Suprapubic skin (tissue), 4 donors: Measurements from ENCODE around the gene ALG14. TPM values are rescaled to one million over a fixed set of nuclear protein-coding genes. Genes with fewer than 3 reads are reported as not detected.

ENCODE experiments used
- DNase-seq, 2 donors: peaks; one replicate each; pipeline ENCODE4 v3.0.0-alpha.2; 2019; ENCODE audit warnings: low spot score in 2 of 2
- H3K27ac ChIP-seq: fragments of 200-600 bp; sonication (generic); one replicate; pipeline ENCODE4 v1.5.1; 2019
- H3K27me3 ChIP-seq: fragments of 200-600 bp; sonication (generic); one replicate; pipeline ENCODE4 v1.5.1; 2019
- H3K36me3 ChIP-seq: fragments of 200-600 bp; sonication (generic); one replicate; pipeline ENCODE4 v1.5.1; 2019
- H3K4me1 ChIP-seq: fragments of 200-600 bp; sonication (generic); one replicate; pipeline ENCODE4 v1.5.1; 2019
- H3K4me3 ChIP-seq: fragments of 200-600 bp; sonication (generic); one replicate; pipeline ENCODE4 v1.5.1; 2019; ENCODE audit warnings: mild to moderate bottlenecking
- H3K9me3 ChIP-seq: fragments of 200-600 bp; sonication (generic); one replicate; pipeline ENCODE4 v1.5.1; 2019
- EP300 ChIP-seq: sonication (generic); formaldehyde crosslinking; IDR thresholded peaks from one replicate; pipeline ENCODE4 v1.6.1; 2017; ENCODE audit warnings: antibody characterized with exemption
- POLR2A ChIP-seq, 2 donors: fragments of 450-650 bp; IDR thresholded peaks; one replicate each; pipeline ENCODE4 v1.6.1; 2017; ENCODE audit warnings: antibody characterized with exemption in 2 of 2, mild to moderate bottlenecking in 2 of 2, moderate library complexity in 2 of 2
- POLR2AphosphoS5 ChIP-seq, 3 donors: sonication (generic); formaldehyde crosslinking; IDR thresholded peaks; one replicate each; pipeline ENCODE4 v1.6.1; 2017; ENCODE audit warnings: antibody characterized with exemption in 3 of 3
- WGBS: methylation state at CpG from one replicate; pipeline ENCODE4 v1.1.5; 2018; 5-methylcytosine and 5-hydroxymethylcytosine counted together
- total RNA-seq, 4 donors: library from RNA; depleted of rRNA; stranded (reverse); fragments of >200 nt; gene quantifications; one replicate each; pipeline ENCODE4 v1.1.0, GENCODE V29; 2016
- TF ChIP-seq, protein P1 (sequence below), 2 donors: fragments of 200-600 bp in 1 of 2; fragments of 450-650 bp in 1 of 2; sonication (generic) in 1 of 2; IDR thresholded peaks; one replicate each; pipeline ENCODE4 v1.5.1; 2016 to 2019; ENCODE audit warnings: antibody characterized with exemption in 2 of 2, mild to moderate bottlenecking in 1 of 2, moderate library complexity in 1 of 2

Gene ALG14
- total RNA-seq, 4 donors from 2014 or later: 0.80 to 1.6 (median 1.1) TPM

DNA sequence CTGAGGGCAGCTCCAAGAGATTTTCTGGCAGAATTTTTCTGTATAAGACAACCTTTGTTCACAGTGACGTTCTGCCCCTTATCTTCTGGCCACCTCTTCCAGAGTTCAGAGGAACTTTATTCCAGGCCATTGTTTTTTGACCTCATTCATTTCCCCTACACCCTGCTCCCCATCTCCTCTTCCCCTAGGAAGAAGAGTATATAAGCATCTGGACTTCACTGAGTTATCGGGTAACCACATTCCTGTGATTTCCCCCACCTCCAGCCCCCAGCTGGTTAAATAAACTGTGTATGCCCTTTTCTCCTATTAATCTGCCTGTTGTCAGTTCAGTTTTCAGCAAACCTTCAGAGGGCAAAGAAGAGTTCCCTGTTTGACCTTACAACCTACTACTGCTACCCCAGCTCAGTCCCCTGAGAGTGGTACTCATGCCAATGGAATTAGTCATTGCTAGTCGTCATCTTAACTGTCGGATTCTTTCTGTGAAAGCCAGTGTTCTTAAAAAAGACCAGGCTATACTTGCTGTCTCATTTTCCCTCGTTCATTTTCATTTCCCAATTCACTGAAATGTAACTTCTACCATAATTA lies 14.3 kb upstream of the ALG14 start:
- no peaks in the 10 kb centered on the region for H3K9me3 ChIP-seq
- H3K4me1 ChIP-seq: peaks cover 4% of the 10 kb centered on the region
- TF ChIP-seq, protein P1, sequence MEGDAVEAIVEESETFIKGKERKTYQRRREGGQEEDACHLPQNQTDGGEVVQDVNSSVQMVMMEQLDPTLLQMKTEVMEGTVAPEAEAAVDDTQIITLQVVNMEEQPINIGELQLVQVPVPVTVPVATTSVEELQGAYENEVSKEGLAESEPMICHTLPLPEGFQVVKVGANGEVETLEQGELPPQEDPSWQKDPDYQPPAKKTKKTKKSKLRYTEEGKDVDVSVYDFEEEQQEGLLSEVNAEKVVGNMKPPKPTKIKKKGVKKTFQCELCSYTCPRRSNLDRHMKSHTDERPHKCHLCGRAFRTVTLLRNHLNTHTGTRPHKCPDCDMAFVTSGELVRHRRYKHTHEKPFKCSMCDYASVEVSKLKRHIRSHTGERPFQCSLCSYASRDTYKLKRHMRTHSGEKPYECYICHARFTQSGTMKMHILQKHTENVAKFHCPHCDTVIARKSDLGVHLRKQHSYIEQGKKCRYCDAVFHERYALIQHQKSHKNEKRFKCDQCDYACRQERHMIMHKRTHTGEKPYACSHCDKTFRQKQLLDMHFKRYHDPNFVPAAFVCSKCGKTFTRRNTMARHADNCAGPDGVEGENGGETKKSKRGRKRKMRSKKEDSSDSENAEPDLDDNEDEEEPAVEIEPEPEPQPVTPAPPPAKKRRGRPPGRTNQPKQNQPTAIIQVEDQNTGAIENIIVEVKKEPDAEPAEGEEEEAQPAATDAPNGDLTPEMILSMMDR (IDR thresholded peaks at IDR 0.05): no peak
- TF ChIP-seq POLR2A (IDR thresholded peaks at IDR 0.05): no peak
- no peak for TF ChIP-seq POLR2AphosphoS5 (IDR thresholded peaks at IDR 0.05)
- no peak for TF ChIP-seq EP300
- no peaks in the 10 kb centered on the region for H3K36me3 ChIP-seq
- no peaks in the 10 kb centered on the region for H3K27me3 ChIP-seq
- no peak overlapping the region for H3K27ac ChIP-seq
- no peak overlapping the region for H3K4me3 ChIP-seq
- no peak for DNase-seq
- 29% methylated on average over 5 of the region's 5 CpGs for WGBS

DNA sequence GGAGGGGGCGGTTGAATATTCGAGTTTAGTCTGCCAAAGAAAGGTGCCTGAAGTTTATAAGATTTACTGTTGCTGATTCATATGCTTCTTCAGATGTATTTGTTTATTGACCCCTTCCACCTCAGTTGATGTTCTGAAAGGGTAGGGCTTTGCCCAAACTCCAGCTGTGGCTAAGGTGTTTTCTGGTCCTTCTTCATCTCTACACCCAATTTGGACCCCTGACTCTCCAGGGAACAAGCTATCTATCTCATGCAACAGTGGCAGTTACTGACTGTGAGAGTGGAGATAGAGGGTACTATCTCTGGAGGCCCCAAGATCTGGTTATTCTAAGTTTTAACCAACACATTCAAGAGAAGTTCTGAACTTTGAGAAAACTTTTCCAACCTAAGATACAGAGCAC lies 12.6 kb upstream of the ALG14 start:
- no peak for TF ChIP-seq POLR2AphosphoS5 (IDR thresholded peaks at IDR 0.05)
- no peak for TF ChIP-seq POLR2A (IDR thresholded peaks at IDR 0.05)
- TF ChIP-seq EP300: no peak
- TF ChIP-seq, protein P1 (IDR thresholded peaks at IDR 0.05): no peak
- Histone ChIP-seq H3K4me1 (peaks cover 4% of the 10 kb centered on the region), H3K36me3 (no peaks in the 10 kb centered on the region), H3K27ac (no peak overlapping the region), H3K27me3 (no peaks in the 10 kb centered on the region), H3K4me3 (no peak overlapping the region), H3K9me3 (no peaks in the 10 kb centered on the region)
- 72% methylated on average over 2 of the region's 2 CpGs for WGBS
- DNase-seq: no peak

DNA sequence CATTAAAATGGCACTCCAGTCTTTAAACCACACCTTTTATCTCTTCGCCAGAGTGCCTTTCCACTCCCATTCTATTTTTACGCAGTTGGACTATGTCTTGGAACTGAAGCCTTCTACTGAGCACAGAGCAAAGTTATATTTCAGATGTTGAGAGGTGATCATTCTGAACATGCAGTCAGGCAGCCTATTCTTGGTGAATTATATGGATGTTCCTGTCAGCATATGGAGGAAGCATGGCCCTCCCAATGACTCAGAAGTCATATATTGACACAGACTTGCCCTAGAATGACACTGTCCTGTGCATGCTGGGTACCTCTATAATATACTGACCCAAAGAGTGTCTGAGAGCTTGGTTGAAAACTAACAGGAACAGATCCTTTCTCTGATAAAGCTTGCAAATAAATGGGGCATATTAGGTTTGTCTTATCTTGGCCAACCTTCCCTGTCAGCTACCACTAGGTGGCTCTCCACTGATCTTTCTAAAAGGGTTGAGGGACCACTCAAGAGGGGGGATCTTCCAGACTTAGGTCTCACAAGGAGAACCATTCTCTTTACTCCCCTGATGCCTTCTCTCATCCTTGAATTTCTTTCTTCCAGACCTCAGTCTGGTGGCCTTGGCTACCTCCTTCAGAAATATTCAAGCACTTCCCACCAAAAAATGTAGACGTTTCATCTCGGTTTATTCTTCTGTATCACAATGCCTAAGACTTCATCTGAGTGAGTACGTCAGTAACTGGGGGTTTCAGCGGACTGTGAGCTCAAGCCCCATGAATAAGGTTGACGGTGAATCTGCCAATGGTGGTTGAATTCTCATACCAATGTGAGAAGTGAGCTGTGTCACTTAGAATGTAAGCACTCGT lies 11.8 kb upstream of the ALG14 start:
- Histone ChIP-seq H3K9me3 (no peaks in the 10 kb centered on the region), H3K27ac (no peak overlapping the region), H3K4me3 (no peak overlapping the region), H3K36me3 (no peaks in the 10 kb centered on the region), H3K27me3 (no peaks in the 10 kb centered on the region), H3K4me1 (peaks cover 4% of the 10 kb centered on the region)
- WGBS: 79% methylated on average over 8 of the region's 8 CpGs
- DNase-seq: no peak
- TF ChIP-seq, protein P1 (IDR thresholded peaks at IDR 0.05): peak; percentile 15 to 39
- TF ChIP-seq POLR2AphosphoS5 (IDR thresholded peaks at IDR 0.05) (no peak), POLR2A (IDR thresholded peaks at IDR 0.05) (no peak), EP300 (no peak)

DNA sequence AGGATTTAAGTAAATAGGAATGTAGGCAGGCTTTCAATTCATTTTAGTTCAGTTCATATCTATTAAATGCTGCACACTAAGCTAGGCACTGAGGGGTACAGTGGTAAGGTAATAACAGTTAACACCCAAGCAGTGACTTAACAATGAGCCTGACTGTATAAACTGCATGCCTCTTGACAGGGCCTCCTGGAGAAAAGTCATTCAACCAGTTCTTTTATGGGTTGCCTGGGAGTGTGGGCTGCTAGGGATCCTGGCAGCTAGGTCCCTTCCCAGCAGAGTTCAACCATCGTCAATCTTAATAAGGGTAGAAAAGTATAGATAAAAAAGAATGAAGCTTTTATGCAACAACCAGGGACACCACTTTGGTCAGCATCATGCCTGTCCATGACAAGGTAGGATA lies 8.1 kb upstream of the ALG14 start:
- WGBS: 68% methylated on average over 1 of the region's 1 CpG
- Histone ChIP-seq H3K36me3 (no peaks in the 10 kb centered on the region), H3K4me3 (no peak overlapping the region), H3K27ac (no peak overlapping the region), H3K9me3 (no peaks in the 10 kb centered on the region), H3K27me3 (peaks cover 2% of the 10 kb centered on the region), H3K4me1 (no peaks in the 10 kb centered on the region)
- DNase-seq: no peak
- TF ChIP-seq, protein P1 (IDR thresholded peaks at IDR 0.05): no peak
- no peak for TF ChIP-seq POLR2A (IDR thresholded peaks at IDR 0.05)
- TF ChIP-seq POLR2AphosphoS5 (IDR thresholded peaks at IDR 0.05): no peak
- no peak for TF ChIP-seq EP300

DNA sequence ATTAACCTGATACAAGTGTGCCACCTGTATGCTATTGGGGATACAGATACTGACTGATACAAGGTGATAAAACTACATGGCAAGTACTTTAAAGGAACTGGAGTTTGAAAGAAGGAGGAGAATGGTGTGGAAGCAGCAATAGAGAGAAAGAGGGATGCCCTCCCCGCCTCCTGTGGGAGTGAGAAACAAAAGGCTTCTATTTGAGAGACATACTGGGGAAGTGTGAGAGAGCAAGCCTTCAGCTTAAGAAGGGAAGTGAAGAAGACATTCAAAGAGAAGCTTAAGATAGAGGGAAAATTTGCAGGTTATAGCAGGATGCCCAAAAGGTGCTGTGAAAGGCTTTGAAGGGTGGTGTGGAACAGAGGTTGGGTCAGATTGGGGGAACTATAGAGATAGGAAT lies 7.7 kb upstream of the ALG14 start:
- Histone ChIP-seq H3K27ac (no peak overlapping the region), H3K9me3 (no peaks in the 10 kb centered on the region), H3K4me3 (no peak overlapping the region), H3K4me1 (no peaks in the 10 kb centered on the region), H3K36me3 (no peaks in the 10 kb centered on the region), H3K27me3 (peaks cover 2% of the 10 kb centered on the region)
- WGBS: 79% methylated on average over 1 of the region's 1 CpG
- TF ChIP-seq, protein P1 (IDR thresholded peaks at IDR 0.05): no peak
- TF ChIP-seq EP300 (no peak), POLR2A (IDR thresholded peaks at IDR 0.05) (no peak), POLR2AphosphoS5 (IDR thresholded peaks at IDR 0.05) (no peak)
- DNase-seq: no peak
